A549 (cell line): ENCODE results near the gene WDR20.

Source experiments
- CBX8 ChIP-seq: fragments of 200-600 bp; sonication (generic); IDR thresholded peaks from 2 replicates; pipeline ENCODE4 v1.6.1; 2016
- CTCF ChIP-seq: fragments of >200 bp; sonication (Bioruptor Twin); formaldehyde crosslinking; IDR thresholded peaks from 3 replicates; pipeline ENCODE4 v1.5.1; 2016
- EP300 ChIP-seq, 2 experiments: fragments of >200 bp; sonication (Bioruptor Twin); formaldehyde crosslinking; IDR thresholded peaks; 2 replicates in 1 of 2; 3 replicates in 1 of 2; pipeline ENCODE4 v1.6.1; 2016 to 2017
- JUN ChIP-seq, 2 experiments: fragments of >200 bp; sonication (Bioruptor Twin); formaldehyde crosslinking; IDR thresholded peaks; 2 replicates in 1 of 2; 3 replicates in 1 of 2; pipeline ENCODE4 v1.6.1; 2016 to 2017
- JUNB ChIP-seq: fragments of >200 bp; sonication (Bioruptor Twin); formaldehyde crosslinking; IDR thresholded peaks from 2 replicates; pipeline ENCODE4 v1.6.1; 2016
- MYC ChIP-seq: IDR thresholded peaks from 2 replicates; pipeline ENCODE4 v1.6.1; 2012; ENCODE audit warnings: mild to moderate bottlenecking, inconsistent platforms, low read length, improper control_type of control experiment, borderline replicate concordance
- PHF8 ChIP-seq: fragments of 200-600 bp; sonication (generic); IDR thresholded peaks from 2 replicates; pipeline ENCODE4 v1.6.1; 2016; ENCODE audit warnings: low read depth, mild to moderate bottlenecking, antibody characterized with exemption, moderate library complexity, borderline replicate concordance
- POLR2A ChIP-seq: IDR thresholded peaks from 2 replicates; pipeline ENCODE4 v1.6.1; 2012; ENCODE audit warnings: mild to moderate bottlenecking, low read length
- RAD21 ChIP-seq, 2 experiments: fragments of >200 bp in 1 of 2; sonication (Bioruptor Twin) in 1 of 2; formaldehyde crosslinking in 1 of 2; IDR thresholded peaks in 1 of 2; conservative IDR thresholded peaks in 1 of 2; 2 replicates in 1 of 2; 3 replicates in 1 of 2; pipeline ENCODE4 v1.6.1; 2012 to 2018; ENCODE audit warnings: inconsistent platforms in 1 of 2
- RFX5 ChIP-seq: fragments of 450-650 bp; IDR thresholded peaks from 2 replicates; pipeline ENCODE4 v1.7.1; 2014; ENCODE audit warnings: antibody characterized with exemption, mild to moderate bottlenecking, moderate library complexity
- TF ChIP-seq, protein P1 (sequence below): fragments of 250-450 bp; sonication (Bioruptor Pico); IDR thresholded peaks from 2 replicates; pipeline ENCODE4 v1.5.0; 2021; ENCODE audit warnings: mild to moderate bottlenecking, moderate library complexity, borderline replicate concordance

DNA sequence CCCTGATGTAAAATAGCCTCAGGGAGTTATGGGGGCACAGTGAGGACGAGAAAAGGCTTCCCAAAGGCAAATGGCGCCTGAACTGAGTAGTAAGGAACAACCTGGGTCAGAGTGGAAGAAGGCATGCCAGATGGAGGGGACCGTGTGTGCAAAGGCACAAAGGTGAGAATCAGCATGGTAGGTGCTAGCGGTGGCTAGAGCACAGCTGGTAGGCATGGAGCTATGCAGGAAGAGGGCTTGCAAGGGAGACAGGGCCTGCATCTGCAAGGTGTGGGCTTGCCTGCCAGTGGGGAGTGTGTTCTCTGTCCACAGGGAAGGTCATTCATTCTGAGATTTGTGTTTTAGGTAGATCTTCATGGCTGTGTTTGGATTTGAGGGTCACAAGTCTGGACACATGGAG is 34.3 kb upstream of the WDR20 start:
- TF ChIP-seq JUN (IDR thresholded peaks at IDR 0.05), result no peak
- no peak for TF ChIP-seq CTCF
- no peak for TF ChIP-seq PHF8
- no peak for TF ChIP-seq MYC
- TF ChIP-seq CBX8, result no peak
- TF ChIP-seq EP300 (IDR thresholded peaks at IDR 0.05), result no peak
- no peak for TF ChIP-seq RAD21 (conservative IDR thresholded peaks at IDR 0.05 in 1 of 2, IDR thresholded peaks at IDR 0.05 in 1 of 2)
- no peak for TF ChIP-seq POLR2A
- TF ChIP-seq, protein P1, sequence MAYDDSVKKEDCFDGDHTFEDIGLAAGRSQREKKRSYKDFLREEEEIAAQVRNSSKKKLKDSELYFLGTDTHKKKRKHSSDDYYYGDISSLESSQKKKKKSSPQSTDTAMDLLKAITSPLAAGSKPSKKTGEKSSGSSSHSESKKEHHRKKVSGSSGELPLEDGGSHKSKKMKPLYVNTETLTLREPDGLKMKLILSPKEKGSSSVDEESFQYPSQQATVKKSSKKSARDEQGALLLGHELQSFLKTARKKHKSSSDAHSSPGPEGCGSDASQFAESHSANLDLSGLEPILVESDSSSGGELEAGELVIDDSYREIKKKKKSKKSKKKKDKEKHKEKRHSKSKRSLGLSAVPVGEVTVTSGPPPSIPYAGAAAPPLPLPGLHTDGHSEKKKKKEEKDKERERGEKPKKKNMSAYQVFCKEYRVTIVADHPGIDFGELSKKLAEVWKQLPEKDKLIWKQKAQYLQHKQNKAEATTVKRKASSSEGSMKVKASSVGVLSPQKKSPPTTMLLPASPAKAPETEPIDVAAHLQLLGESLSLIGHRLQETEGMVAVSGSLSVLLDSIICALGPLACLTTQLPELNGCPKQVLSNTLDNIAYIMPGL, result no peak
- TF ChIP-seq RFX5, result no peak
- TF ChIP-seq JUNB, result no peak
